OCI-LY7 (cell line): ENCODE measurements around the gene OR1Q1. TPM values are rescaled to one million over a fixed set of nuclear protein-coding genes. Genes with fewer than 3 reads are reported as not detected.

Experiments
- BruUV-seq: library from RNA; stranded (reverse); fragments of 400-500 nt; replicated peaks from 2 replicates; lab custom pipeline; 2021; lab: Mats Ljungman, UMichigan
- CTCF ChIA-PET: fragments of 300-600 bp; sonication (Branson Sonifier 250); formaldehyde crosslinking; loops from one replicate; lab custom pipeline; 2022; ENCODE audit warnings: antibody characterized with exemption; ENCODE audit not compliant: unreplicated experiment; lab: Charles Lee
- POLR2A ChIA-PET: fragments of 300-600 bp; sonication (Branson Sonifier 250); formaldehyde crosslinking; loops from one replicate; lab custom pipeline; 2022; ENCODE audit warnings: antibody characterized with exemption; lab: Charles Lee
- DNase-seq: peaks from one replicate; pipeline ENCODE4 v3.0.0-alpha.2; 2015; ENCODE audit warnings: low spot score
- H2AFZ ChIP-seq: fragments of 200-600 bp; sonication (generic), shearing (Covaris generic); 2 replicates; pipeline ENCODE4 v1.6.1; 2014; ENCODE audit warnings: mild to moderate bottlenecking, antibody characterized with exemption, low read length, moderate library complexity
- H3K27ac ChIP-seq: fragments of 200-600 bp; sonication (generic); 2 replicates; pipeline ENCODE4 v1.5.1; 2014; ENCODE audit warnings: mixed run types, low read depth, mild to moderate bottlenecking, moderate library complexity, low read length, inconsistent platforms; ENCODE audit not compliant: poor library complexity, severe bottlenecking
- H3K36me3 ChIP-seq: fragments of 200-600 bp; sonication (generic); 2 replicates; pipeline ENCODE4 v1.6.1; 2014; ENCODE audit warnings: mild to moderate bottlenecking, antibody characterized with exemption, low read length, moderate library complexity, mixed read lengths; ENCODE audit not compliant: insufficient read depth
- H3K4me1 ChIP-seq: fragments of 200-600 bp; sonication (generic); 2 replicates; pipeline ENCODE4 v1.5.1; 2014; ENCODE audit warnings: mild to moderate bottlenecking, low read length; ENCODE audit not compliant: insufficient read depth, poor library complexity, severe bottlenecking
- H3K4me2 ChIP-seq: fragments of 200-600 bp; sonication (generic); 2 replicates; pipeline ENCODE4 v1.6.1; 2014; ENCODE audit warnings: mild to moderate bottlenecking, low read length
- H3K4me3 ChIP-seq: fragments of 200-600 bp; sonication (generic); 2 replicates; pipeline ENCODE4 v1.5.1; 2014; ENCODE audit warnings: mild to moderate bottlenecking, low read depth, low read length; ENCODE audit not compliant: poor library complexity, severe bottlenecking
- H3K79me2 ChIP-seq: fragments of 200-600 bp; sonication (generic); 2 replicates; pipeline ENCODE4 v1.6.1; 2016; ENCODE audit warnings: low read depth, mild to moderate bottlenecking, low read length, moderate library complexity, mixed read lengths; ENCODE audit not compliant: insufficient read depth
- H3K9me2 ChIP-seq: fragments of 200-600 bp; sonication (generic); 2 replicates; pipeline ENCODE4 v1.6.1; 2016; ENCODE audit warnings: mild to moderate bottlenecking, low read length, mixed read lengths; ENCODE audit not compliant: insufficient read depth
- H3K9me3 ChIP-seq: fragments of 200-600 bp; sonication (generic); 2 replicates; pipeline ENCODE4 v1.6.1; 2014; ENCODE audit warnings: mild to moderate bottlenecking, mixed run types, low read length, mixed read lengths
- H4K20me1 ChIP-seq: fragments of 200-600 bp; sonication (generic); 2 replicates; pipeline ENCODE4 v1.6.1; 2014; ENCODE audit warnings: mild to moderate bottlenecking, antibody characterized with exemption, low read length, moderate library complexity, mixed read lengths; ENCODE audit not compliant: insufficient read depth
- CTCF ChIP-seq: fragments of 200-600 bp; sonication (generic); conservative IDR thresholded peaks from 2 replicates; pipeline ENCODE4 v1.5.1; 2014; ENCODE audit warnings: mild to moderate bottlenecking, antibody characterized with exemption, low read length, moderate library complexity, mixed read lengths
- EZH2phosphoT487 ChIP-seq: fragments of 200-600 bp; sonication (generic); IDR thresholded peaks from 2 replicates; pipeline ENCODE4 v1.6.1; 2018; ENCODE audit warnings: low read depth, borderline replicate concordance, mild to moderate bottlenecking, mixed run types, antibody characterized with exemption, low read length, moderate library complexity, mixed read lengths
- intact Hi-C: fragments of 100-400 bp; cut with micrococcal nuclease; formaldehyde crosslinking; loops from one replicate; pipeline ENCODE4 v1.10.0; 2022; ENCODE audit not compliant: unreplicated experiment
- total RNA-seq, 2 experiments: library from RNA; depleted of rRNA in 1 of 2; stranded (reverse); fragments of >200 nt in 1 of 2; shearing (Covaris generic) in 1 of 2; gene quantifications; 2 replicates each; pipeline ENCODE4 v1.2.3, GENCODE V29; 2014 to 2022

Gene OR1Q1
- total RNA-seq, 2 experiments from 2014 or later: not detected

GRCh38 chr9:122619996-122620395 lies 5.5 kb downstream of the OR1Q1 start:
- Histone ChIP-seq H3K27ac (no peak overlapping the region), H2AFZ (no peak overlapping the region), H3K9me2 (no peaks in the 10 kb centered on the region), H3K4me3 (no peak overlapping the region), H3K36me3 (no peaks in the 10 kb centered on the region), H3K4me2 (no peak overlapping the region), H4K20me1 (no peaks in the 10 kb centered on the region), H3K79me2 (no peaks in the 10 kb centered on the region), H3K4me1 (no peaks in the 10 kb centered on the region), H3K9me3 (no peaks in the 10 kb centered on the region)
- ChIA-PET POLR2A (no interaction called here), CTCF (no interaction called here)
- no peak for DNase-seq
- no peak for TF ChIP-seq CTCF
- no peak for TF ChIP-seq EZH2phosphoT487
- intact Hi-C loops: no loop called here
- no TSS peak for BruUV-seq

DNA sequence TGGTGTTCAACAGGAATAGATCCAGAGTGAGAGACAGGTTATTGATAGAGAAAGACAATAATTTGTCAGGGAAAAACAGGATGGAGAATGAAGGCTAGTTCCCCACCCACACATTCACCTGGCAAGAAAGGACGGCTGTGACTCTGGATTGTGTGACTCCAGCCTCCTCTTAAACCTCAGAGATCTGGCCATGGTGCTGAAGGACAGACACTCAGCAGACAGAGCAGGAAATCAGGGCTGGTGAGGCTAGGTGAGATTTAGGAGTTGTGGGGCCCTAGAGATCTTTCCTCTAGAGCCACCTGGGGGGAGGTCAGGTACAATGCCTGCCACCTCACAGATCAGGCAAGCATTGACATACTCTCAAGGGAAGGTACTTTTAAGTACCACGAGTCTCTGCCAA lies 27.7 kb downstream of the OR1Q1 start:
- no peak for DNase-seq
- Histone ChIP-seq H4K20me1 (no peaks in the 10 kb centered on the region), H3K27ac (no peak overlapping the region), H3K36me3 (no peaks in the 10 kb centered on the region), H2AFZ (no peak overlapping the region), H3K4me3 (no peak overlapping the region), H3K9me3 (no peaks in the 10 kb centered on the region), H3K9me2 (no peaks in the 10 kb centered on the region), H3K79me2 (no peaks in the 10 kb centered on the region), H3K4me2 (no peak overlapping the region), H3K4me1 (no peaks in the 10 kb centered on the region)
- intact Hi-C loops: no loop called here
- TF ChIP-seq CTCF: no peak
- TF ChIP-seq EZH2phosphoT487: no peak
- CTCF ChIA-PET: no interaction called here
- BruUV-seq: no TSS peak
- POLR2A ChIA-PET: no interaction called here

- no TSS peak for BruUV-seq
These were observed 41.8 kb downstream of the OR1Q1 start for GRCh38 chr9:122656378-122656777.

More at GRCh38 chr9:122656378-122656777, 41.8 kb downstream of the OR1Q1 start:
- Histone ChIP-seq H3K4me1 (no peaks in the 10 kb centered on the region), H3K4me2 (no peak overlapping the region), H3K4me3 (no peak overlapping the region), H3K9me3 (no peaks in the 10 kb centered on the region), H3K27ac (no peak overlapping the region), H2AFZ (no peak overlapping the region), H4K20me1 (no peaks in the 10 kb centered on the region), H3K79me2 (no peaks in the 10 kb centered on the region), H3K9me2 (no peaks in the 10 kb centered on the region), H3K36me3 (no peaks in the 10 kb centered on the region)
- intact Hi-C loops: no loop called here
- DNase-seq: no peak
- POLR2A ChIA-PET: no interaction called here
- CTCF ChIA-PET: no interaction called here
- TF ChIP-seq CTCF: no peak
- TF ChIP-seq EZH2phosphoT487: no peak
